IPS-11a (cell line): ENCODE measurements around the gene CDK17.

Source experiments
- H3K4me3 ChIP-seq: one replicate; pipeline ENCODE4 v1.5.1; 2013; ENCODE audit warnings: low read depth, low read length, control low read depth

CDK17 gene

GRCh38 chr12:96271469-96272199 is 128.6 kb downstream of the CDK17 start:
- H3K4me3 ChIP-seq, result no peak overlapping the region

- no peak overlapping the region for H3K4me3 ChIP-seq
Measured at GRCh38 chr12:96266238-96266637, 134.0 kb downstream of the CDK17 start.

- no peak overlapping the region for H3K4me3 ChIP-seq
Measured at GRCh38 chr12:96265836-96266235, 134.4 kb downstream of the CDK17 start.

GRCh38 chr12:96265400-96265799 is 134.8 kb downstream of the CDK17 start:
- no peak overlapping the region for H3K4me3 ChIP-seq

- no peak overlapping the region for H3K4me3 ChIP-seq
Measured at GRCh38 chr12:96263449-96263902, 136.8 kb downstream of the CDK17 start.

GRCh38 chr12:96261557-96261956 is 138.7 kb downstream of the CDK17 start:
- no peak overlapping the region for H3K4me3 ChIP-seq

- no peak overlapping the region for H3K4me3 ChIP-seq
Measured at GRCh38 chr12:96260644-96261043, 139.6 kb downstream of the CDK17 start.

- no peak overlapping the region for H3K4me3 ChIP-seq
Measured at GRCh38 chr12:96260231-96260630, 140.0 kb downstream of the CDK17 start.

GRCh38 chr12:96258104-96258961 is 141.9 kb downstream of the CDK17 start:
- H3K4me3 ChIP-seq, result no peak overlapping the region

GRCh38 chr12:96257550-96258103 is 142.6 kb downstream of the CDK17 start:
- H3K4me3 ChIP-seq, result no peak overlapping the region

- no peak overlapping the region for H3K4me3 ChIP-seq
Measured at GRCh38 chr12:96256672-96257361, 143.4 kb downstream of the CDK17 start.

GRCh38 chr12:96255077-96255476 is 145.2 kb downstream of the CDK17 start:
- H3K4me3 ChIP-seq, result no peak overlapping the region

GRCh38 chr12:96250119-96250685 is 150.0 kb downstream of the CDK17 start:
- no peak overlapping the region for H3K4me3 ChIP-seq

GRCh38 chr12:96249196-96250118 is 150.8 kb downstream of the CDK17 start:
- no peak overlapping the region for H3K4me3 ChIP-seq

GRCh38 chr12:96248136-96248931 is 151.9 kb downstream of the CDK17 start:
- H3K4me3 ChIP-seq, result no peak overlapping the region

- no peak overlapping the region for H3K4me3 ChIP-seq
Measured at GRCh38 chr12:96247563-96247962, 152.7 kb downstream of the CDK17 start.

- H3K4me3 ChIP-seq, result no peak overlapping the region
Measured at GRCh38 chr12:96246926-96247505, 153.2 kb downstream of the CDK17 start.

- no peak overlapping the region for H3K4me3 ChIP-seq
Measured at GRCh38 chr12:96244826-96245225, 155.4 kb downstream of the CDK17 start.

- H3K4me3 ChIP-seq, result no peak overlapping the region
Measured at GRCh38 chr12:96242597-96242996, 157.6 kb downstream of the CDK17 start.
